Stimulated activated CD4-positive, alpha-beta T cell treated with anti-CD3 and anti-CD28 coated beads, Interleukin-1b, Interleukin-23, amount 100 ng/mL, for 1 hour (primary cell): Measurements from ENCODE around the gene NPTX1.
A peak's percentile ranks its signal among the peaks of the same experiment; 100 is the strongest.

Source experiments
- DNase-seq, 2 donors: peaks; one replicate each; pipeline ENCODE4 v3.0.0-alpha.2; 2020; ENCODE audit warnings: low read depth in 2 of 2

Gene NPTX1

GRCh38 chr17:80443916-80444643 lies 32.3 kb downstream of the NPTX1 start:
- DNase-seq, result no peak

- no peak for DNase-seq
Measured at GRCh38 chr17:80443498-80443897, 32.9 kb downstream of the NPTX1 start.

- no peak for DNase-seq
Measured at GRCh38 chr17:80442764-80443163, 33.6 kb downstream of the NPTX1 start.

- DNase-seq, result no peak
Measured at GRCh38 chr17:80442323-80442659, 34.1 kb downstream of the NPTX1 start.

GRCh38 chr17:80441598-80442322 lies 34.6 kb downstream of the NPTX1 start:
- DNase-seq, result no peak

- peak in 1 of 2 donors; percentile 22 for DNase-seq
Measured at GRCh38 chr17:80441133-80441578, 35.3 kb downstream of the NPTX1 start.

GRCh38 chr17:80439499-80439898 lies 36.9 kb downstream of the NPTX1 start:
- DNase-seq, result no peak

- no peak for DNase-seq
Measured at GRCh38 chr17:80438806-80439205, 37.6 kb downstream of the NPTX1 start.

- no peak for DNase-seq
Measured at GRCh38 chr17:80437532-80437931, 38.9 kb downstream of the NPTX1 start.

GRCh38 chr17:80433916-80434666 lies 42.3 kb downstream of the NPTX1 start:
- no peak for DNase-seq

- no peak for DNase-seq
Measured at GRCh38 chr17:80432961-80433550, 43.4 kb downstream of the NPTX1 start.

- no peak for DNase-seq
Measured at GRCh38 chr17:80432350-80432955, 44.0 kb downstream of the NPTX1 start.

- no peak for DNase-seq
Measured at GRCh38 chr17:80431246-80432195, 44.9 kb downstream of the NPTX1 start.

- DNase-seq, result no peak
Measured at GRCh38 chr17:80430446-80431245, 45.8 kb downstream of the NPTX1 start.

- DNase-seq, result no peak
Measured at GRCh38 chr17:80429356-80430275, 46.8 kb downstream of the NPTX1 start.

GRCh38 chr17:80428796-80429195 lies 47.6 kb downstream of the NPTX1 start:
- DNase-seq, result no peak

GRCh38 chr17:80428363-80428762 lies 48.0 kb downstream of the NPTX1 start:
- no peak for DNase-seq

GRCh38 chr17:80427366-80428282 lies 48.8 kb downstream of the NPTX1 start:
- no peak for DNase-seq
